Measurements from ENCODE around the gene NOX3. TPM values are rescaled to one million over a fixed set of nuclear protein-coding genes. Genes with fewer than 3 reads are reported as not detected.

Gene NOX3
- total and polyA plus RNA-seq, 2 of the 8 experiments (the other 6 are each of a cell fraction or from before 2014, with no cell fraction given), result not detected

DNA sequence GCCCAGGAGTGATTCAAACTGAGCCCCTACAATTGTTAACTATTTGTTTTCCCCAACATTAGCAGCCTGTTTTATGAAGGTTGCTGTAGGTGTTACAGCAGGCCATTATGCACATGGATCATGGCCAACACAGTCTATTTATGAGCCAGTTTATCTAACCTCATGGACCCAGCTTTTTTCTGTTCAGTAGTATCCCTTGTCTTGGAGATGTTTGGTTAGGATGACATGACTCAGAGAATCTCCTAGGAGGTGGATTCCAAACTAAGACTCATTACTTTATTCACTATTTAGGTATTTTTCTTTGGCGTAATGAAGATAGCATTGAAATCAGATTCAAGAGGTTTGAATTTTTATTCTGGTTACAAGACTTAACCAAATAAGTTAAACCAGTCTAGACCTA, 78.6 kb downstream of the NOX3 start (continued):
- TF ChIP-seq, protein P1, sequence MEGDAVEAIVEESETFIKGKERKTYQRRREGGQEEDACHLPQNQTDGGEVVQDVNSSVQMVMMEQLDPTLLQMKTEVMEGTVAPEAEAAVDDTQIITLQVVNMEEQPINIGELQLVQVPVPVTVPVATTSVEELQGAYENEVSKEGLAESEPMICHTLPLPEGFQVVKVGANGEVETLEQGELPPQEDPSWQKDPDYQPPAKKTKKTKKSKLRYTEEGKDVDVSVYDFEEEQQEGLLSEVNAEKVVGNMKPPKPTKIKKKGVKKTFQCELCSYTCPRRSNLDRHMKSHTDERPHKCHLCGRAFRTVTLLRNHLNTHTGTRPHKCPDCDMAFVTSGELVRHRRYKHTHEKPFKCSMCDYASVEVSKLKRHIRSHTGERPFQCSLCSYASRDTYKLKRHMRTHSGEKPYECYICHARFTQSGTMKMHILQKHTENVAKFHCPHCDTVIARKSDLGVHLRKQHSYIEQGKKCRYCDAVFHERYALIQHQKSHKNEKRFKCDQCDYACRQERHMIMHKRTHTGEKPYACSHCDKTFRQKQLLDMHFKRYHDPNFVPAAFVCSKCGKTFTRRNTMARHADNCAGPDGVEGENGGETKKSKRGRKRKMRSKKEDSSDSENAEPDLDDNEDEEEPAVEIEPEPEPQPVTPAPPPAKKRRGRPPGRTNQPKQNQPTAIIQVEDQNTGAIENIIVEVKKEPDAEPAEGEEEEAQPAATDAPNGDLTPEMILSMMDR (IDR thresholded peaks at IDR 0.05; ENCODE audit: control extremely low read depth in 1 of 3, insufficient read depth in 1 of 3, low read depth in 1 of 3, low read length in 3 of 3), result no peak
- no peak for TF ChIP-seq TEAD4 (IDR thresholded peaks at IDR 0.05; ENCODE audit: low read depth, low read length)
- TF ChIP-seq SIN3A (conservative IDR thresholded peaks at IDR 0.05 in 1 of 2, IDR thresholded peaks at IDR 0.05 in 1 of 2; ENCODE audit: low read depth in 1 of 2, low read length in 2 of 2), result no peak
